ENCODE results near the gene ZFYVE16. TPM values are rescaled to one million over a fixed set of nuclear protein-coding genes. Genes with fewer than 3 reads are reported as not detected.

The ZFYVE16 gene
- total RNA-seq, 4 donors from 2014 or later: 18.2 to 32.2 (median 28.8) TPM

GRCh38 chr5:80495891-80496290 lies 88.0 kb downstream of the ZFYVE16 start:
- Histone ChIP-seq H3K4me1 (no peaks in the 10 kb centered on the region), H3K36me3 (no peaks in the 10 kb centered on the region), H3K4me3 (no peak overlapping the region), H3K27ac (no peak overlapping the region), H3K9me3 (no peaks in the 10 kb centered on the region), H3K27me3 (no peaks in the 10 kb centered on the region)
- DNase-seq: no peak
- no peak for TF ChIP-seq POLR2A (IDR thresholded peaks at IDR 0.05)
- no peak for TF ChIP-seq CTCF (IDR thresholded peaks at IDR 0.05)

DNA sequence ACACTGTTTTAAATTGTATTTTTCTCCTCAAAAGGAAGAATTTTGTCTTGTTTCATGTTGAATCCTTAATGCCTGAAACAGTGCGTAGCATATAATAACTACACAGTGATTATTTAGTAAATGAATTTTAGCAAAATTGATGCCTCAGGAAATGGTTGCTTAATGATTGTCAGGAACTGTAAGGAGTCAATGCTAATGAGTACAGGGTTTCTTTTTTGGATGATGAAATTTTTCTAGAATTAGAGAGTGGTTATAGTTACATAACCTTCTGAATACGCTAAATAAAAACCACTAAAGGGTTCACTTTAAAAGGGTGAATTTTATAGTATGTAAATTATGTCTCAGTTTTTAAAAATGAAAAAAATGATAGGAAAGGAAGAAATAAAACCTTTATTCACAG lies 94.9 kb downstream of the ZFYVE16 start:
- DNase-seq: no peak
- no peaks in the 10 kb centered on the region for H3K27me3 ChIP-seq
- TF ChIP-seq CTCF (IDR thresholded peaks at IDR 0.05) (no peak), POLR2A (IDR thresholded peaks at IDR 0.05) (no peak)
- no peaks in the 10 kb centered on the region for H3K4me1 ChIP-seq
- H3K27ac ChIP-seq: no peak overlapping the region
- H3K36me3 ChIP-seq: no peaks in the 10 kb centered on the region
- no peaks in the 10 kb centered on the region for H3K9me3 ChIP-seq
- H3K4me3 ChIP-seq: no peak overlapping the region

- Histone ChIP-seq H3K4me3 (no peak overlapping the region), H3K9me3 (no peaks in the 10 kb centered on the region), H3K36me3 (no peaks in the 10 kb centered on the region), H3K4me1 (no peaks in the 10 kb centered on the region), H3K27me3 (no peaks in the 10 kb centered on the region), H3K27ac (no peak overlapping the region)
- TF ChIP-seq POLR2A (IDR thresholded peaks at IDR 0.05): no peak
- no peak for TF ChIP-seq CTCF (IDR thresholded peaks at IDR 0.05)
- no peak for DNase-seq
These were observed 95.8 kb downstream of the ZFYVE16 start for GRCh38 chr5:80503641-80504040.

- no peaks in the 10 kb centered on the region for H3K36me3 ChIP-seq
- H3K27ac ChIP-seq: no peak overlapping the region
- no peaks in the 10 kb centered on the region for H3K27me3 ChIP-seq
- DNase-seq: no peak
- H3K9me3 ChIP-seq: no peaks in the 10 kb centered on the region
- H3K4me1 ChIP-seq: no peaks in the 10 kb centered on the region
- H3K4me3 ChIP-seq: no peak overlapping the region
- TF ChIP-seq POLR2A (IDR thresholded peaks at IDR 0.05) (no peak), CTCF (IDR thresholded peaks at IDR 0.05) (no peak)
These were observed 97.0 kb downstream of the ZFYVE16 start for GRCh38 chr5:80504833-80505232.

DNA sequence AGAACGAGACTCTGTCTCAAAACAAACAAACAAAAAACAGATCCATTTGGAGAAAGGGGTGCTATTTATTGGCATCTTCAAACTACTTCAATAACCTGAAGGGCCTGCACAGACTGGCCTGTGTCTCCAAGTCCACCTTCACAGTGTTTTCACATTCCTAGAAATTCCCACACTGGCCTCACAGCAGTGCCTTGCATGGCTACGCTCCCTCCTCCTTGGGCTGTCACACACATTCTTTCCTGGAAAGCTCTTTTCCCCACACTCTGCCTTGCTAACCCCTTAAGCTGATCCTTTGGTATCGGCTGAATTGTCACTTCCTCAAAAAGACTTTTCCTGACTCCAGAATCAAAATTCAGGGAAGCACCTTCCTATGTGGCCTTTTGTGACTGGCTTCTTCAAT lies 99.8 kb downstream of the ZFYVE16 start:
- H3K27me3 ChIP-seq: no peaks in the 10 kb centered on the region
- no peaks in the 10 kb centered on the region for H3K4me1 ChIP-seq
- H3K4me3 ChIP-seq: no peak overlapping the region
- TF ChIP-seq CTCF (IDR thresholded peaks at IDR 0.05) (no peak), POLR2A (IDR thresholded peaks at IDR 0.05) (no peak)
- no peak for DNase-seq
- no peaks in the 10 kb centered on the region for H3K36me3 ChIP-seq
- no peaks in the 10 kb centered on the region for H3K9me3 ChIP-seq
- no peak overlapping the region for H3K27ac ChIP-seq

DNA sequence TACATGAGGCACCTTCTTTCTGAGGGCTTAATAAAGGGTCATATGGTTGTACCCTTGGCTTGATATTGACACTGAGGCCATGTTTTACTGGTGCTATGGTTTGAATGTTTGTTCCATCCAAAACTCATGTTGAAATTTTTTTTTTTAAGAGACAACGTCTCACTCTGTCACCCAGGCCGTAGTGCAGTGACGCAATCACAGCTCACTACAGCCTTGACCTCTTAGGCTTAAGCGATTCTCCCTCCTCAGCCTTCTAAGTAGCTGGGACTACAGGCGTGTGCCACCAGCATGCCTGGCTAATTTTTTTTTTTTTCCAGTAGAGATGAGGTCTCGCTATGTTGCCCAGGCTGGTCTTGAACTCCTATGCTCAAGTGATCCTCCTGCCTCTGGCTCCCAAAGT lies 101.0 kb downstream of the ZFYVE16 start:
- Histone ChIP-seq H3K4me1 (no peaks in the 10 kb centered on the region), H3K36me3 (no peaks in the 10 kb centered on the region), H3K27me3 (no peaks in the 10 kb centered on the region), H3K4me3 (no peak overlapping the region), H3K27ac (no peak overlapping the region), H3K9me3 (no peaks in the 10 kb centered on the region)
- TF ChIP-seq CTCF (IDR thresholded peaks at IDR 0.05) (no peak), POLR2A (IDR thresholded peaks at IDR 0.05) (no peak)
- no peak for DNase-seq

All from Peyer's patch (tissue), 4 donors.